Endodermal cell (in vitro differentiated cells): Measurements from ENCODE around the gene BTNL9. TPM values are rescaled to one million over a fixed set of nuclear protein-coding genes. Genes with fewer than 3 reads are reported as not detected.

Source experiments
- DNase-seq: peaks from one replicate; pipeline ENCODE4 v3.0.0-alpha.2; 2017
- H3K27ac ChIP-seq: 2 replicates; pipeline ENCODE4 v1.5.1; 2013; ENCODE audit warnings: mild to moderate bottlenecking, low read depth, low read length, moderate library complexity
- H3K27me3 ChIP-seq: 2 replicates; pipeline ENCODE4 v1.6.1; 2013; ENCODE audit warnings: mild to moderate bottlenecking, low read length, moderate library complexity; ENCODE audit not compliant: insufficient read depth, control insufficient read depth, poor library complexity, severe bottlenecking
- H3K36me3 ChIP-seq: 2 replicates; pipeline ENCODE4 v1.7.0; 2013; ENCODE audit warnings: mild to moderate bottlenecking, low read length, moderate library complexity; ENCODE audit not compliant: control insufficient read depth, insufficient read depth
- H3K4me1 ChIP-seq: one replicate; pipeline ENCODE4 v1.7.0; 2013; ENCODE audit warnings: low read length; ENCODE audit not compliant: control insufficient read depth, insufficient read depth
- H3K4me3 ChIP-seq: 2 replicates; pipeline ENCODE4 v1.5.1; 2013; ENCODE audit warnings: mild to moderate bottlenecking, low read length, moderate library complexity
- H3K9ac ChIP-seq: 2 replicates; pipeline ENCODE4 v1.6.1; 2013; ENCODE audit warnings: mild to moderate bottlenecking, low read length, moderate library complexity; ENCODE audit not compliant: poor library complexity, severe bottlenecking; ENCODE audit errors: extremely low read depth
- H3K9me3 ChIP-seq: 2 replicates; pipeline ENCODE4 v1.6.1; 2013; ENCODE audit warnings: mild to moderate bottlenecking, low read length, moderate library complexity; ENCODE audit not compliant: control insufficient read depth
- H3K27ac Mint-ChIP-seq: 2 replicates; pipeline ENCODE4 v1.8.0; 2020; ENCODE audit warnings: mixed read lengths
- H3K27me3 Mint-ChIP-seq: 2 replicates; pipeline ENCODE4 v1.8.0; 2021; ENCODE audit warnings: mild to moderate bottlenecking, mixed read lengths; ENCODE audit not compliant: insufficient read depth
- H3K36me3 Mint-ChIP-seq: 2 replicates; pipeline ENCODE4 v1.8.0; 2020; ENCODE audit warnings: low read depth, mixed read lengths
- H3K4me1 Mint-ChIP-seq: 2 replicates; pipeline ENCODE4 v1.8.0; 2020; ENCODE audit warnings: mixed read lengths
- H3K4me3 Mint-ChIP-seq: 2 replicates; pipeline ENCODE4 v1.8.0; 2020; ENCODE audit warnings: mild to moderate bottlenecking, moderate library complexity, mixed read lengths
- H3K9me3 Mint-ChIP-seq: 2 replicates; pipeline ENCODE4 v1.8.0; 2020; ENCODE audit warnings: mild to moderate bottlenecking, mixed read lengths
- CTCF ChIP-seq: fragments of 200-600 bp; sonication (generic); conservative IDR thresholded peaks from 2 replicates; pipeline ENCODE4 v1.5.0; 2021; ENCODE audit warnings: antibody characterized with exemption, mild to moderate bottlenecking
- WGBS, 2 experiments: methylation state at CpG; one replicate each; pipeline versions ENCODE4 v1.1.5 to v1.1.7; 2013; ENCODE audit warnings: missing lambda C conversion rate in 2 of 2, mixed read lengths in 1 of 2; ENCODE audit not compliant: insufficient coverage in 1 of 2, insufficient read length in 1 of 2; 5-methylcytosine and 5-hydroxymethylcytosine counted together
- total RNA-seq, 2 donors: library from RNA; stranded (reverse); fragmentation: NEBNext Ultra II Directional in 1 of 2; extraction: Animal tissue kit (Norgen Biotek cat#: 25700) in 1 of 2; gene quantifications; 2 replicates in 1 of 2; 3 replicates in 1 of 2; pipeline ENCODE4 v1.2.1, GENCODE V29; 2021

BTNL9 gene
- total RNA-seq, 2 donors from 2014 or later = not detected

- DNase-seq = no peak
- H3K27ac ChIP-seq = no peak overlapping the region
- TF ChIP-seq CTCF = no peak
- WGBS, 2 experiments = 71 to 91% methylated on average over 5 of the region's 5 CpGs
- Mint-ChIP-seq H3K4me3 (no peak overlapping the region), H3K4me1 (no peaks in the 10 kb centered on the region), H3K27ac (no peak overlapping the region), H3K36me3 (no peaks in the 10 kb centered on the region), H3K27me3 (peaks cover 93% of the 10 kb centered on the region), H3K9me3 (peaks cover 3% of the 10 kb centered on the region)
- H3K27me3 ChIP-seq = peaks cover 58% of the 10 kb centered on the region
- peaks cover 26% of the 10 kb centered on the region for H3K9me3 ChIP-seq
- H3K9ac ChIP-seq = no peak overlapping the region
- no peaks in the 10 kb centered on the region for H3K4me1 ChIP-seq
- H3K36me3 ChIP-seq = no peaks in the 10 kb centered on the region
- H3K4me3 ChIP-seq = no peak overlapping the region
These were observed 20.9 kb downstream of the BTNL9 start for GRCh38 chr5:181060924-181061323.

GRCh38 chr5:181061645-181062044, 21.6 kb downstream of the BTNL9 start:
- H3K4me1 ChIP-seq = no peaks in the 10 kb centered on the region
- Mint-ChIP-seq H3K27me3 (peaks cover 90% of the 10 kb centered on the region), H3K9me3 (peaks cover 3% of the 10 kb centered on the region), H3K27ac (no peak overlapping the region), H3K4me3 (no peak overlapping the region), H3K36me3 (no peaks in the 10 kb centered on the region), H3K4me1 (no peaks in the 10 kb centered on the region)
- H3K27ac ChIP-seq = no peak overlapping the region
- DNase-seq = no peak
- H3K9ac ChIP-seq = no peak overlapping the region
- no peak overlapping the region for H3K4me3 ChIP-seq
- WGBS, 2 experiments = 73 to 84% methylated on average over 11 to 13 of the region's 14 CpGs
- peaks cover 33% of the 10 kb centered on the region for H3K9me3 ChIP-seq
- peaks cover 53% of the 10 kb centered on the region for H3K27me3 ChIP-seq
- no peak for TF ChIP-seq CTCF
- H3K36me3 ChIP-seq = no peaks in the 10 kb centered on the region

- Mint-ChIP-seq H3K9me3 (peaks cover 3% of the 10 kb centered on the region), H3K27ac (no peak overlapping the region), H3K27me3 (peaks cover 85% of the 10 kb centered on the region), H3K4me1 (no peaks in the 10 kb centered on the region), H3K36me3 (no peaks in the 10 kb centered on the region), H3K4me3 (no peak overlapping the region)
- H3K9ac ChIP-seq = no peak overlapping the region
- 62 to 77% methylated on average over 2 to 6 of the region's 6 CpGs for WGBS, 2 experiments
- DNase-seq = no peak
- TF ChIP-seq CTCF = no peak
- no peak overlapping the region for H3K4me3 ChIP-seq
- peaks cover 40% of the 10 kb centered on the region for H3K9me3 ChIP-seq
- no peak overlapping the region for H3K27ac ChIP-seq
- H3K27me3 ChIP-seq = peaks cover 43% of the 10 kb centered on the region
- H3K4me1 ChIP-seq = no peaks in the 10 kb centered on the region
- no peaks in the 10 kb centered on the region for H3K36me3 ChIP-seq
These were observed 22.6 kb downstream of the BTNL9 start for GRCh38 chr5:181062631-181063030.
